LNCAP (cell line): Measurements from ENCODE around the gene CDON.

Experiments used
- TF ChIP-seq, protein P1 (sequence below): fragments of 450-650 bp; IDR thresholded peaks from 2 replicates; pipeline ENCODE4 v1.5.1; 2017; ENCODE audit warnings: mild to moderate bottlenecking

Gene CDON, protein sequence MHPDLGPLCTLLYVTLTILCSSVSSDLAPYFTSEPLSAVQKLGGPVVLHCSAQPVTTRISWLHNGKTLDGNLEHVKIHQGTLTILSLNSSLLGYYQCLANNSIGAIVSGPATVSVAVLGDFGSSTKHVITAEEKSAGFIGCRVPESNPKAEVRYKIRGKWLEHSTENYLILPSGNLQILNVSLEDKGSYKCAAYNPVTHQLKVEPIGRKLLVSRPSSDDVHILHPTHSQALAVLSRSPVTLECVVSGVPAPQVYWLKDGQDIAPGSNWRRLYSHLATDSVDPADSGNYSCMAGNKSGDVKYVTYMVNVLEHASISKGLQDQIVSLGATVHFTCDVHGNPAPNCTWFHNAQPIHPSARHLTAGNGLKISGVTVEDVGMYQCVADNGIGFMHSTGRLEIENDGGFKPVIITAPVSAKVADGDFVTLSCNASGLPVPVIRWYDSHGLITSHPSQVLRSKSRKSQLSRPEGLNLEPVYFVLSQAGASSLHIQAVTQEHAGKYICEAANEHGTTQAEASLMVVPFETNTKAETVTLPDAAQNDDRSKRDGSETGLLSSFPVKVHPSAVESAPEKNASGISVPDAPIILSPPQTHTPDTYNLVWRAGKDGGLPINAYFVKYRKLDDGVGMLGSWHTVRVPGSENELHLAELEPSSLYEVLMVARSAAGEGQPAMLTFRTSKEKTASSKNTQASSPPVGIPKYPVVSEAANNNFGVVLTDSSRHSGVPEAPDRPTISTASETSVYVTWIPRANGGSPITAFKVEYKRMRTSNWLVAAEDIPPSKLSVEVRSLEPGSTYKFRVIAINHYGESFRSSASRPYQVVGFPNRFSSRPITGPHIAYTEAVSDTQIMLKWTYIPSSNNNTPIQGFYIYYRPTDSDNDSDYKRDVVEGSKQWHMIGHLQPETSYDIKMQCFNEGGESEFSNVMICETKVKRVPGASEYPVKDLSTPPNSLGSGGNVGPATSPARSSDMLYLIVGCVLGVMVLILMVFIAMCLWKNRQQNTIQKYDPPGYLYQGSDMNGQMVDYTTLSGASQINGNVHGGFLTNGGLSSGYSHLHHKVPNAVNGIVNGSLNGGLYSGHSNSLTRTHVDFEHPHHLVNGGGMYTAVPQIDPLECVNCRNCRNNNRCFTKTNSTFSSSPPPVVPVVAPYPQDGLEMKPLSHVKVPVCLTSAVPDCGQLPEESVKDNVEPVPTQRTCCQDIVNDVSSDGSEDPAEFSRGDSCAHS (N-terminal part only)

DNA sequence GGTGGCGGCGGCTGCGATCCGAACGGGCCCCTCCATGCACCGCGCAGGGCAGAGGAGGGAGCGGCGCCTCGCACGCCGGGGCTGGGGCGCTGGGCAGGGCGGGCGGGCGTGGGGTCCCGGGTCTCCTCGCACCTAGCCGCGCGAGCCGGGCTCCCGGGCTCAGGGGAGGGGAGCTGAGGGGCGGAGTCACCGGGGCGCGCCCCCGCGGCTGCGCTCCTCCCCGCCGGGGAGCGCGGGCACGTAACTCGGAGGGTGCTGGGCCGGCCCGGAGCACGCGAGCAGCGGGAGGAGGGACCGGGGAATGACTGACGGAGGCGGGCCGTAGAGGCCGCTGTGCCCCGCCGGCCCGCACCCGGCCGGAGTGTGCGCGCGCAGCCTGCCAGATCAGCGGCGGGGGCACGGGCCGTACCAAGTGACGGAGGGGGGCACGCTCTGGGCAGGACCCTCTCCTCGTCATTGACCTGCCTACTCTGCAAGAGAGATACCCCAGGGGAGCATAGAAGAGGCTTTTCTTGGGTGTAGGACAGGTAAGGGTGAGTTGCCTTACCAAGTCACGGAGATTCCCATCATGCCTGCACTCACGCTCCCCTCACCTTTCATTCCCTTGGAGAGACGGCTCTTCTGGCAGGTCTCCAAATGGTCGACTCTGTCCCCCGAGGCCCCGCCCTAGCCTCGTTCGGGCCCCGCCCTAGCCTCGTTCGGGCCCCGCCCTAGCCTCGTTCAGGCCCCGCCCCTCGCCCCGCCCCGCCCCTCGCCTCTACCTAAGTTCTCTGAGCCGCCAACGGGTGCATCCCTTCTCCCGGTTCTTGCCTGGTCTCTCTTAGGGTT, at the start of gene CDON:
TSS of gene CDON (minus strand) at position 188 of the 828 bp plus-strand sequence. CDS start 39,390 bp downstream, outside the sequence.
- TF ChIP-seq, protein P1, sequence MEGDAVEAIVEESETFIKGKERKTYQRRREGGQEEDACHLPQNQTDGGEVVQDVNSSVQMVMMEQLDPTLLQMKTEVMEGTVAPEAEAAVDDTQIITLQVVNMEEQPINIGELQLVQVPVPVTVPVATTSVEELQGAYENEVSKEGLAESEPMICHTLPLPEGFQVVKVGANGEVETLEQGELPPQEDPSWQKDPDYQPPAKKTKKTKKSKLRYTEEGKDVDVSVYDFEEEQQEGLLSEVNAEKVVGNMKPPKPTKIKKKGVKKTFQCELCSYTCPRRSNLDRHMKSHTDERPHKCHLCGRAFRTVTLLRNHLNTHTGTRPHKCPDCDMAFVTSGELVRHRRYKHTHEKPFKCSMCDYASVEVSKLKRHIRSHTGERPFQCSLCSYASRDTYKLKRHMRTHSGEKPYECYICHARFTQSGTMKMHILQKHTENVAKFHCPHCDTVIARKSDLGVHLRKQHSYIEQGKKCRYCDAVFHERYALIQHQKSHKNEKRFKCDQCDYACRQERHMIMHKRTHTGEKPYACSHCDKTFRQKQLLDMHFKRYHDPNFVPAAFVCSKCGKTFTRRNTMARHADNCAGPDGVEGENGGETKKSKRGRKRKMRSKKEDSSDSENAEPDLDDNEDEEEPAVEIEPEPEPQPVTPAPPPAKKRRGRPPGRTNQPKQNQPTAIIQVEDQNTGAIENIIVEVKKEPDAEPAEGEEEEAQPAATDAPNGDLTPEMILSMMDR, result no peak

DNA sequence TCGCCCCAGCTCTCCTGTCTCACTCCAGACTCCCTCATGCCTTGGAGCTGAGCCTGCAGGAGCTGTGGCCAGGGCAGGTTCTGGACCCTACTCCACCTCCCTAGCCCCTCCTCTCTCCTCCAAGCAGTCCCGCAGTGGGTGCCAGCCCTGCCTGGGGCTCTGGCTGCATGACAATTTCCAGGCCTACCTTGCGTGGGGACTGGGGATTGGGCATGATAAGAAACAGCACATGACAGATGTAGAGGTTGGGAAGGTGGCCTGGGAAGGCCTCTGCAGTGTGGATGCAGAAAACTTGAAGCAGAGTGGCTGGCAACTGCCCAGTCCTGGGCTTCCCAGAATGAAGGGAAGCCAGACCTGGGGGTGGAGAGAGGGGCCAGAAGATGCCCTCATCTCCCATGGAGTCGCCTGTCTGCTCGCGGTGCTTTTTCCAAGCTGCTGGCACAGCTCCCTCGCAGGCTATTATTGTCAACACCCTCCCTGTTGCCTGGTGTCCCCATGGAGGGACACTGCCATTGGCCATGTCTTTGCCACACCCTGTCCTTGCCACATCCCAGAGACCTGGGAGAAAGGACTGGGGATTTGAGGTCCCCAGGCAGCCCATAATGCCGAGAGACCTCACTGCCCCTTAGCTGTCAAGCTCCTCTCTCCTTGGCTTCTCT, 48.9 kb upstream of the CDON start:
- TF ChIP-seq, protein P1, result no peak

DNA sequence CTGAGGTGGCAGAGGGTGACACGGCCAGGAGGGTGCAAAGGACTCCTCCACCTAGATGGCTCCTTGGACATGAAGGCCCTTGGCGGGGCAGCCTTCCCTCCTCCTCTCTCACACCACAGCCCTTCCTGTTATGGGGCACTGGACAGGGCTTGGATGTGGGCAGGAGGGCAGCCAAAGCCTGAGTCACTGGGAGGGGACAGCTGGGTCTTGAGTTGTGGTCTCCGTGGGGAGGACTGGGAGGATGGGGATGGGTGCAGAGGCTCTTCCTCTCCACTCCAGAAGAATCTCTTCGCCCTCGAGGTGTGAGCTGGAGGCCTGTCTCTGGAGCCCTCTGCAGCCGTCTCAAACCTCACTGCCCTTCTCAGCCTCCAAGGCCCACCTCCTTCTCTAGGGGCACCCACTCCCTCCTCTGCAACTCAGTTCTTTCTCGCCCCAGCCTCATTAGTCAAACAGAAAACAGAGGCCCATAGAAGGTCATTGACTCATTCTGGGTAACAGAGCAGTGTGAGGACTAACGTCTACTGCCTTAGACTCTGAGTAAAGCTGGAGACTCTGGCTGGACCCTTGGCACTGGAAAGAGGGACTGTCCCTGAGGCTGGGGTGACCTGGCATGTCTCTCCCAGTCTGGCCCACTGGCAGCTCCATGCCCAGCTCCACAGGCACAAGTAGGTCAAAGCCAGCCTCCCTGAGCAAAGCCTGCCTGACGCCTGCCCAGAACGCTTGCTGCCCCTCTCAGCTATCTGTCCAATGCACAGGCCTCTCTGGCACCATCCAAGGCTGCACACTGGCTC, 47.5 kb upstream of the CDON start:
- TF ChIP-seq, protein P1, result no peak

DNA sequence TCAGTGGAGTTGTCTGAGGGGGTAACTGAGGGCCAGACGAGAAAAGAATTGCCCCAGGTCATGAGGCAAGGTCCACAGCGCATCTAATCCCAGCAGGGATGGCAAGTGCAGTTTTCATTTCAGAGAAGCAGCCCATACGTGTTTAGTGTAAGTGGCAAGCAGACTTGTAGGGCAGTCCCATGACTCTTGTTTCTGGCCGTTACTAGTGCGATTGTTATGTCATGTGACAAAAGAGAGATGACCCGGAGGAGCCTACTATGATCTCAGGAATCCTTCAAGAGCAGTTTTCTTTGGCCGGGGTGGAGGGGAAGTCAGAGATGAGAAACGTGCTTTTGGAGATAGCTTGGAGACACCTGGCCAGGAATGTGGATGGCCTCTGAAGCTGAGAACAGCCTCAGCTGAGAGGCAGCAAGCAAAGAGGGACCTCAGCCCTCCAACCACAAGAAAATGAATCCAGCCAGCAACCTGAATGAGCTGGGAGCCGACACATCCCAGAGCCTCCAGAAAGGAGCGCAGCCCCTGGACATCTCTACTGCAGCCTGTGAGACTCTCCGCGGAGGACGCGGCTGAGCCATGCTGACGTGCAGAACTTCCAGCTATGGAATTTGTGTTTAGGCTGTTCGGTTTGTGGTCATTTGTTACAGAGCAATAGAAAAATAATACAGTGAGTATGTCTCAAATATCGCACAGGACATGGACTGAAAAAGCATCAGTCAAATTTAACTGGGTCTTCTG, 44.1 kb upstream of the CDON start:
- TF ChIP-seq, protein P1, result no peak

DNA sequence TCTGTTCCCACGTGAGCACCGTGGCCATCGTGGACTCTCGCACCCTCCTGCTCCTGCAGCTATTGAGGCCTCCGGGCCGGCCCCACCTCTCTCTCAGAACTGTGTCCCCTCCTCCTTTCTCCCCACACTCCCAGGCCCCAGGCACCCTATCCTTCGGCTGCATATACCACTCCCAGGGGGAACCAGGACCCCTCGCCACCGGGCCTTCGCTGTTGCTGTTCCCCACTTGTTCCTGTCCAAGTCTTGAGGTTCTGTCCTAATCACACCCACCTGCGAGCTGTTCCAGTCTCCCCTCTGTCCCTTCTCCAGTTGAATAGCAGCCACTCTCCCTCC, 43.0 kb upstream of the CDON start:
- TF ChIP-seq, protein P1, result no peak
